ENCODE measurements around the gene PICK1.

PICK1 gene

DNA sequence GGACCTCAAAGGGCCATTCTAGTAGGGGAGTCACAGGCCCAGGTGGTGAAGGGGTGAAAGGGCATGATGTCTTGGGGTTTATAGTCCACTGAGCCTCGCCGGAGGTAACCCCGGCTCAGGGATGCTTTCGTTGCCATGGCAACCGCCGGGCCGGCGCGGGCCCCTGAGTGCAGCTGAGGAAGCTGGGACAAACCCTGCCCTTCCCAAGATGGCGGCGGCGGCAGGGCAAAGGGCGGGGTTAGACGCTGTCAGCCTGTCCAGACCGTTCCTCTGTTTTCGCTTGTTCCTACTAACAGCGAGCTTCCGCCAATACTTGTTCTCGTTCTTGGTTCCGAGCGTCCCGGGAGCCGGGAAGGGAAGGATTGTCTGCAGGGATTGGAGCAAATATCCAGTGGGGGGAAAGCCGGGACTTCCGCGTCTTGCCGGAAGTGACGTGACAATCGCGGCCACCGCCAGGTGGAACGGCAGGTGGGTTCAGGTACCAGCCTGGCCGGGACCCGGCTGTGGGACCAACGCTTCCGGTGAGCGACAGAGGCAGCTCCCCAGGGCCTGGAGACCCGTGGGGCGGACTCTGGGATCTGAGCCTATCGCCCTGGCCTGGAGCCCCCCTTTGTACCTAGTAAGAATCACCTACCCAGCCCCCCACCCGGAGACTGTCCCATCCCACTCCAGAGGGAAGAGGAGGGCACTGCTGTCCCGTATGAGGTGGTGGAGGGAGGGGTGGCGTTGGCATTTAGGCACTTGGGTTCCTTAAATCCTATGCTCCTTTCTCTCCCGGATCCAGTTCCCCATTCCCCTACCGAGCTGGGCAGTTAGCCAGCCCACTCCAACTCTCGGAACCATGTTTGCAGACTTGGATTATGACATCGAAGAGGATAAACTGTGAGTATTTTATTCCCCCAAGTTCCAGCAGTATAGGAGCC lies at the start of gene PICK1:
Gene PICK1, plus strand, starts transcription at position 436 of the 923 bp plus-strand sequence. Its CDS starts 406 bp downstream, at position 842.
- DNase-seq: peak; percentile 95

DNA sequence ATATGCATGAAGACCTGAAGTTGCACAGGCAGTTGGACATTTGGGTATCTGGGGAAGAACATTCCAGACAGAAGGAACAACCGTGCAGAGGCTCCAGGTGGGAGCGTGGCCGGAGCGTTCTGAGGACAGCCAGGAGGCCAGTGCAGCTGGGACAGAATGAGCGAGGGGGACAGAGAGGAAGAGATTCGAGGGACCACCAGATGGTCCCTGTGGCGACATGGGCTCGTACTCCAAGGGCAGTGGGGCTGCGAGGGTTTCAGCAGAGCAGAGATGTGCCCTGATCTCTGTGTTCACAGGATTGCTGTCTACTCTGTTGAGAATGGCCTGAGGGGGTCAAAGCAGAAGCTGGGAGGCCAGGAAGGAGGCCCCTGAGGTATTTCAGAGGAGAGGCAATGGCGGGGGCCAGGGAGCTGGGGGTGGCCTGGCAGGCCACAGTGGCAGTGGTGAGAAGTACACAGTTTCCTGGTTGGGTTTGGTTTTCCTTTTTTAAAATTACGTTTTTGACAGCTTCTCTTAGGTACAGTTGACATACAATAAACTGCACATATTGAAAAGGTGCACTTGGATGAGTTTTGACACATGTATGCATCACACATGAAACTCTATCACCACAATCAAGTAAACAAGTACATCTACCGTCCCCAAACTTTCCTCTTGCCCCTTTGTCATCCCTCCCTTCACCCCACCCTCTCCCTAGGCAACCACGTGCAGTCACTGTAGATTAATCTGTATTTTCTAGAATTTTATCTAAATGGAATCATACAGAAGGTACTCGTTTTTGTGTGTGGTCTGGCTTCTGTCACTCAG lies 48.0 kb upstream of the PICK1 start:
- DNase-seq: no peak

DNA sequence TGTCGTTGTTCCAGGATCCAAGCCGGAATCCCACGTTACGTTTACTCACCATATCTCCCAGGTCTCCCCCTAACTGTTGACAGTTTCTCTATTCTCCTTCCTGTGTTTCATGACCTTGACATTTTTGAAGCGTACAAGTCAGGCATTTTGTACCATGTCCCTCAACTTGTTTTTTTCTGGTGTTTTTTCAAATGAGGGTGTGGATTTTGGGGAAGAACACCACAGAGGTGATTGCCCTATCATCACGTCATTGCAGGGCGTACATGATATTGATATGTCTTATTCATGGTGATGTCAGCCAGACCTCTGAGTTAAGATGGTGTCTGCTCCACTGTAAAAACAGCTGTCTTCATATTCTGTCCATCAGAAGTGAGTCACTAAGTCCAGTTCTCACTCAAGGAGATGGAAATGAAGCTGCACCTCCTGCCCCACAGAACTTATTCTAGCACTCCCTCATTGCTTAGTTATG lies 44.6 kb upstream of the PICK1 start:
- no peak for DNase-seq

DNA sequence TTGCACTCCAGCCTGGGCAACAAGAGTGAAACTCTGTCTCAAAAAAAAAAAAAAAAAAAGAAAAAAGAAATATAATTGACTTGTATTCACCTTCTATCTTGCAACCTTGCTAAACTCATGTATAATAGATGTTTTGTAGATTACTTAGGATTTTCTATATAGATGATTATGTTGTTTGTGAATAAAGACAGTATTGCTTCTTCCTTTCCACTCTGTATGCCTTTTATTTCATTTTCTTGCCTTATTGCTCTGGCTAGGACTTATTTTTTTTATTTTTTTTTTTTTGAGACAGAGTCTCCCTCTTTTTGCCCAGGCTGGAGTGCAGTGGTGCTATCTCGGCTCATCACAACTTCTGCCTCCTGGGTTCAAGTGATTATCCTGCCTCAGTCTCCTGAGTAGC lies 43.1 kb upstream of the PICK1 start:
- DNase-seq: no peak

DNA sequence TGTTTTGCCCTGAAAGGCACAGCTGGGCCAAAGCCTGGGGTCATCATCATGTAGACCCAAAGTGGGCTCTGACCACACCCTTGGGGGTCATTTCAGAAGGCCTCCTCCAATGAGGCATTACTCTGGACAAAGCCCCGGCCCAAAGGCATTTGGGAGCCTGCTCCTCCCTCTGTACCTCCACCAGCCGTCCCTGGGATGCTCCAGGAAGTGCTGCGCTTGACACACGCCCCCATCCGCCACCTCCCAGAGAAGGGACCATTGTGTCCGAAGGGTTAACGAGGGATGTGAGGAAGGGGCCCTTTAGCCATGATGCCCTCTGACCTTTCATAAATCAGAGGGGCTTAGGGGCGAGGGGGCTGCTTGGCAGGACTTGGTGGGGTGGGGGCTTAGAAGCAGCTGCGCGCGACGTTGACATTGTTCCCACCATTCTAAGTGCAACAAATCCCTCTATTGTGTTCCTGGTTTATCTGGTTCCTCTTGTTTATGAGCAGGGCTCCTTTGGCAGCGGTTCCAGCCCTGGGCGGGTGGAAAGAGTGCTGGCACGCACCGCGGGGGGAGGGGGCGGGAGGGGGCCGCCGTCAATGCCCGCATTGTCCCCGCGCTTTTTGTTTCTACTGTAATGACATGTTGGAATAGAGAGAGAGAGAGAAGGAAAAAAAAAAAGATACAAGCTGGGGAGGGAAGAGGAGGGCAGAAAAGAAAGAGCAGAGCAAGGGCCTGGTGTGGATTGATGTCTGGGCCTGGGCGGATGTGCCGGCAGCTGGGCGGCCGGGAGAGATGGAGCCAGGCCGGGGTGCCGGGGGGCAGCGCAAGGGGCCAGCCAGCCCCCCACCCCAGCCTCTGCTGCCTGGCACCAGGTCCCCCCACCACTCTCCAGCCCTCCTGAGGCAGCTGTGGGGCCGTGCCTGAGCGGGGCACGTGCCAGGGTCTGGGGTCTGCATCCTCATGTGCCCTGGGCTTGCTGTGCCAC lies 40.7 kb upstream of the PICK1 start:
- peak; percentile 37 for DNase-seq

DNA sequence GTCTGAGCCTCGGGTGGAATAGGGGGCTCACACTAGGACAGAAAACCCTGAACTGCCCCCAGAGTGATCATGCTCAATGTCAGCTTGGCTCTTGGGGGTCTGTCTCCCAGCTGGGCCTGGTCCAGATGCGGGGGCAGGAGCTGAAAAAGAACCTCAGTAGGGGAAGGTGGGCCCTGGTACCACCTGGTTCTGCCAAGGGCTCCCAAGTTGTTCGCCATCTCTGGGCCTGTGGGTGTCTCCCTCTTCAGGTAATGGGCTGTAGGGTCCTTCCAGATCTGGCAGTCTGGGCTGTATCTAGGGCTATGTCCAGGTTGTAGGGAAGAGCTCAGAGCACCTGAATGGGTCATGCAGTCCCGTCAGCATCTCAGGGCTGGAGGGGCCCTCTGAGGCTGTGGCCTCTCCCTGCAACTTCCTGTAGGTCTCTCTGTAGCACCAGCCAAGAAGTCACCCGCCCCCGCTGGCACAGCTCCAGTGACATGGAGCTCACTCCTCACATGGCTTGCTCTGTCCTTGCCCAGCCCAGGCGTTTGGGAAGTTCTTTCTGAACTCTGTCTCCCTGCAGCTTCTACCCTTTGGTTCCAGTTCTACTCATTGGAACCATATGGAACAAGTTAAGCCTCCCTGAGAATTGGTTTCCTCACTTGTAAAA lies 39.8 kb upstream of the PICK1 start:
- DNase-seq: peak; percentile 10

DNA sequence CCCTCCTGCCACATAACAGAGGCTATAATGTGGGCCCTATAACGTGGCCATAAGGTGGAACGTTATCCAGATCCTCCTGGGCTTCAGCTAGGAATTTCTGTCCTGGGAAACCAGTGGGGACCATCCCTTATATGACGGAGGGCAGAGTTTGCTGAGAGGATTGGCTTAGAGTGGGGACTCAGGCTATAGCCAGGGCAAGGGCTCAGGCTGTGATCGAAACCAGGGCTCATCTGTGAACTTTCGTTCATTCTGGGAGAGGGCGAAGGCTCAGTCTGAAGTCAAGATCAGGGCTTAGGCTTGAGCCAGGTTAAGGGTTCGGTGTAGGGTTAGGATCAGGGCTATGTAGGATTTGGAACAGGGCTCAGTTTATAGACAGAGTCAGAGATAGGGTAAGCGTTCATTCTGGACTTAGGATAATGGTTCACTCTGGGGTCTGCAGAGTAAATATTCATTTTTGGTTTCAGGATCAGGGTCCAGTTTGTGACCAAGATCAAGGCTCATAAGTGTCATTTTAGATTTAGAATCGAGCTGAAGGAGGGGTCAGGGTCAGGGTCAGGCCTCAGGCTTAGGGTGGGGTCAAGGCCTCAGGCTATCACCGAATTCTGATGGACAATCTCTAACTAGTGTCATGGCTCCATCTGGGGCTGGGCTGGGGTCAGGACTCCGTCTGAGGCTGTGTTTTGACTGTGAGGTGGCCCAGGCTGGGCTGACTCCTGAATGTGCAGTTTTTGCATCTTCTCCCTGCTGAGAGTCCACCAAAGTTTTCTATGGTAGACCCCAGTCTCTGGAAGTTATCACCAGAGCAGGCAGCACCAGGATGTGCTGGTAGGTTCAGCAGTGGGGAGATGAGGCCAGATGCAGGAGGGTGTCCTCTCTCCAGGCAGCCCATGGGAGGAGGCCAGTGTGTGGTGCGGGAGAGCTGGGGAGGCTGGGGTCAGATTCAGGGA lies 39.0 kb upstream of the PICK1 start:
- no peak for DNase-seq

DNA sequence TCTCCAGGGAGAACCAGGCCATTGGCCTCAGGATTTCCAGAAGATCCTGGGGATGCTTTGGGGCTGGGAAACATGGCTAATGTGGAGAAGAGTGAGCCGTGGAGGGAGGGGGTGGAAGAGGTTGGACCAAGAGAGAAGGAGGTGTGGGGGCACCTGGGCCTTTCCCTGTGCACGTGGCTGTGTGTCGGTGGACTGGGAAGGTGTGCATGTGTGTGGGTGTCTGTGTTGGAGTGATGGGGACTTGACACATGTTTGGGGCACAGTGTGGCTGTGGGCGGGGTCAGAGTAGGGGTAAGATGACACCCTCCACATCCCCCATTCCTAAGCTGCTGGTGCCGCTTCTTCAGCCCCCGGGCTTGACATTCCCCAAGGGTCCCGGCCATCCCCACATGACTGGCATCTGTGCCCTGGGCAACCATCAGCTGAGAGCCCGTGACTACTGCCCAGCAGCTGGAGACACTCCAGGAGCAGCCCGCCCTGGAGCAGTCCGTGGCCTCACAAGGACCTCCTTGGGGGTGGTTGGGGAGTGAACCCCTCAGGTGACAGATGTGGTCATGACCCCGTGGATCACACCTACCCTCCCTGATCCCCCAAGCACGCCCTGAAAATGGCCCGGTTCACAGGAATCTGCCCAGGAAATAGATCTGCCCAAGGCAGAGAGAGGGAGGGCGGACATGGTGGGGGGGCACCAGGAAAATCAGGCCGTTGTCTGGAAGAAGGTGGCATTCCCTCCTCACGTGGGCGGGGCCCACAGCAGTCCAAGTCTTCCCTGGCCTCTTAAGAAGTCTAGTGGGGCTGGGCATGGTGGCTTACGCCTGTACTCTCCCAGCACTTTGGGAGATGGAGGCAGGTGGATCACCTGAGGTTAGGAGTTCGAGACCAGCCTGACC lies 38.0 kb upstream of the PICK1 start:
- no peak for DNase-seq

DNA sequence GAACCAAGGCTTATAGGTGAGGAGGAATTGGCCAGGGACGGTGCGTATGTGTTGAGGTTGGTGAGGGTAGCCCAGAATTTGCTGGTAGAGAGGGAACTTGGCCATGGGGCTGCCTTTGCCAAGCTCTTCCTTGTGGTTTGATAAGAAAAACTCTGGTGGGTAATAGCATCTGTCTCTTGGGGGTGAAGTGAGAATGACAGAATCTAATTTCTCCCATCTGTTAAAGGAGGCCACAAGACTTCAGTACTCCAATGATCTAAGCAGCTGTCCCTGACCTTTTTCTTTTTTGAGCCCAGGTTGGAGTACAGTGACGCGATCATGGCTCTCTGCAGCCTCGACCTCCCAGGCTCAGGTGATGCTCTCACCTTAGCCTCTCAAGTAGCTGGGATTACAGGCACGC lies 36.0 kb upstream of the PICK1 start:
- DNase-seq: no peak

DNA sequence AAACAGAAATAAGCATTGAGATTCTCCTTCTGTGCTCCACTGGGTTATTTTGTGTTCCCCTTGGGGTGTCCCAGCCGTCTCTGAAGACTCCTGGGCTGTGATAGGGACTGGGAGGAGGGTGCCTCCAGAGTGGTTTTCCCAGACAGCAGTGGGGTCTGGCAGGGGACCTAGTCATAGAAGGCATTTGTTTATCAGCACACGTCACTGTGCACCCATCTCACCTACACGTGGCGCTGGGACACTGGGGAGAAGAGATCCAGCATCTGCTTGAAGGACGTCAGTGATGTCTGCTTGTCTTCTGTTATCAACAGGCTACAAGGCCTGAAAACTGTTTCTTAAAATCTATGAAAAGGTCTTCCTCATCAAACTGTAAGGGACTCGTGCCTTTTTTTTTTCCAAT lies 34.2 kb upstream of the PICK1 start:
- DNase-seq: no peak

DNA sequence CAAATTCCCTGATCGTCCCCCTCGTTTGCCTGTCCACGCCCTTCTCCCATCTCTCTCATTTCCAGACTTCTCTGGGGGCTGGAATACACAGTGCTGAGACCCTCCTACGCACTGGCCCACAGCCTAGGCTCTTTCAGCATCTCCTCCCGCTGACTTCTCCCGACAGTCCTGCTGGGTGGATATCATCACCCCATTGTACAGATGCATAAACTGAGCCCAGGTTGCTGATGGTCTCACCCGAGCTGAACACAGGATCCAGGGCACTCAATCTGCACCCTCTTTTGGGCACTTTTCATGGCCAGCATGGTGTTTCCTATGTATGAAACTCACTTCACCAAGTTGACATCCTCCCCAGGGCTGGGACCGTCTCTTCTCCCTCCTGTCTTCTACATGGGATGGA lies 31.7 kb upstream of the PICK1 start:
- no peak for DNase-seq

DNA sequence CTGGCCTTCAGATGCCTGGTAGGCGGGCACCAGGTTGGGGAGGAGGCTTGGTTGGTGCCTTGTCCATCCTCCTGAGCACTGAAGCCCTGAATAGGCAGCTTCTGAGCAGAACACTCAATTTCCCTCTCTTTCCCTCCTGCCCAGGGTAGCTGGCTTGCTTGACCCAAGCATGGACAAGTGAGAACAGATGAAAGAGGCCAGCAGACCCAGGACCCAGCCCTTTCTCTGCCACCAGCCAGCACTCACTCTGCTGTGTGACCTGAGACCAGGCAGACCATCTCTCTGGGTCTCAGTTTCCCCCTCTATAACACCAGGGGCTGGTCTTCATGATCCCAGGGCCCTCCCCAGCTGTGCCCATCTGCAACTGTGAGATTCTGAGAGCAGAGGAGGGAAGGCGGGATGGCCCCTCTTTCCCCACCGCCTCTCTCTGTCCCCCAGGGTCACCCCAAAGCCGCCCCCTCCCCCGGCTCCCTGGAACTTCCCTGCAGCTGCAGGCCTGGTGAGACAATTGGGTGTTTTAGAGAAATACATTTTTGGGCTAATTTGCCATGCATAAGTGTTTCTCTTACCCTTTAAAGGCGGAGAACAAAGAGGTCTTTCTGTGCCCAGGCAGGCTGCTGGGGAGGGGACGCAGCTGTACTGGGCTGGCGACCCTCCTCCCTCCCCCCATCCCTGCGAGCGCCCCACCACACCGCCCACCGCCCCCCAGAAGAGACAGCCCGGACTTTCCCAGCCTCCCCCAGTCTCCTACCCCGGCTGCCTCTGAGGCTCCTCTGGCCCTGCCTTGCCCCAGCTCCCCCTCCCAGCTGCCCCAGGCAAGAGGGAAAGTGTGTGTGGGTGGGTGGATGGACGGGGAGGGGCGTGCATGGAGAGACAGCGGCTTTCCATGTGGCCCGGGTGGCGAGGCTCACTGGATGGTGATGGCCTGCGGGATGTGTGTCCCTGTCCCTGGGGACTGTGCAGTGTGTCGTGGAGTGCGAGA lies 30.8 kb upstream of the PICK1 start:
- DNase-seq: no peak

DNA sequence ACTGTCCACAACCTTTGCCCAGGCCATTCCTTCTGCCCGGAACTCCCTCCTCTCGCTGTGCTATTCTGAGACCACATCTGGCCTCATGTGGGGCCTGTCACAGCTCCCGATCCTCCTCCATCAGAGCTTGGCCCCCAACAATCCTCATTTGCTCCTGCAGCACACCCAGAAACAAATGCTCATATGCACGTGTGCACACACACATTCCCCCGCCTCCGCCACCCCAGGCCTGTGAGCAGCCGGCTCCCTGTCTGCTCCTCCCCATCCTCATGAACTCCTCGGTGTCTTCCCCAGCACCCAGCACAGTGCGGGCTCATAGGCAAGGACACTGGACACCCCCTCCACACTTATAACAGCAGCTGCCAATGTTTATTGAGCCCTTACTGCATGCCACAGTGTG lies 29.7 kb upstream of the PICK1 start:
- DNase-seq: no peak

DNA sequence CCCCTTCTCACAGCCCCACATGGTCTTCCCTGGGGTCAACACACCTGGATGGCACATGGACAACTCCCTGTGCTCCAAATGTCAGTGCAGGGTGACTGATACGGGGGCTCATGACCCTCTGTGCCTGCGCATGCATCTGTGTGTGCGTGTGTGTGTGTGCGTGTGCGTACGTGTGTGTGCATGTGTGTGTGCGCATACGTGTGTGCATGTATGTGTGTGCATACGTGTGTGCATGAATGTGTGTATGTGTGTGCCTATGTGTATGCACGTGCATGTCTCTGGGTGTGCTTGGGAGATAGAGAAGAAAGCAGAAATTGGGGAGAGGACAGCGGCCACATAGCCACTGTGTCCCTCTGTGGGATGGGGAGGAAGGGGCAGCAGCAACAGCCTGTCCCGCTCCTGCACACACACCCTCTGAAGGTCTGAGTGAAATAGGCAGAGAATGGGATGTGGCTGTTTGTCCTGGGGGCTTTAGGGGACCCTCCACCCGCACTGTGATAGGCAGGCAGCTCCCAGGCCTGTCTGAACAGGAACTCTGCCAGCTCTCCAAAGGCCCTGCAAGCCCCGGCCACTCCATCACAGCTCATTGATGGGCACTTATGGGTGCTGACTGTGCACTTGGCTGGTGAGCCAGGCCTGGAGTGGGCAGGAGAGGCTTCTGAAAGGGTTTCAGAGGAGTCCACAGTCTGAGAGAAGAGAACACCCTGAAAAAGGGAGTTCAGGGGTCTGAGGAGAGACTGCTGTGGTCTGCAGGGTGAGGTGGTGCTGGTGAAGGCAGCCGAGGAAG lies 28.7 kb upstream of the PICK1 start:
- no peak for DNase-seq

DNA sequence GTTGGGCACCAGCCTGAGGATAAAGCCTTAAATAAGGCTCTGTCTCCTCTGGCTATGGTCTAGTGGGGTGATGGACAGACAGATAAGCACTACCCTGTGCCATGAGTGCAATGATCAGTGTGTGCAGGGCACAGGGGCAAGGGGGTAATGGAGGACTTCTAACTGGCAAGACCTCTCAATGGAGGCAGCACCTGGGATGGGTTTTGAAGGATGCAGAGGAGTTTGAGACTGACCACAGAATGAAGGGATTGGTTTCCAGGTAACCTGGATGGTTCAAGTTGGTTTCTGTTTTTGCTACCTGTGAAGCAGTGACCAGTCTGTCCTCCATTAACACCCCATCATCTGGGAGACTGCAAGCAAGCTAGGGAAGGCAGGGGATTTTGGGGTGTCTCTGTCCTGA lies 27.8 kb upstream of the PICK1 start:
- DNase-seq: no peak

DNA sequence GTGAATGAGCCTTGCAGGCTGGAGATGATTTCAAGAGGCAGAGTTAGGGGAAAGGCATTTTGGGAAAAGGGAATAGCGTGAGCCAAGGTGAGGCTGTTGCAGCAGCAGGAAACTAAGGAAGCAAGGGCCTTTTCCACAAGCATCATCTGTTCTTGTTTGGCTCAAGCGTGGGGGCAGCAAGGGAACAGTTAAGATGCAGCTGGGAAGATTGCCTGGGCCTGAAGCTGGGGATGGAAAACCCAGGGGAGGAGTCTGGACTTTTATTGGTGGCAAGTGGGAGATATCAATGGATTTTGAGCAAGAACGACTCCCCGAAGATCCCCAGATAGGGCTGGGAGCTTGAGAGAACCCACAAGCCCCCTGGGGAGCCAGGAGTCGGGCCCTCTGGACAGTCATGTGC lies 27.3 kb upstream of the PICK1 start:
- DNase-seq: no peak

DNA sequence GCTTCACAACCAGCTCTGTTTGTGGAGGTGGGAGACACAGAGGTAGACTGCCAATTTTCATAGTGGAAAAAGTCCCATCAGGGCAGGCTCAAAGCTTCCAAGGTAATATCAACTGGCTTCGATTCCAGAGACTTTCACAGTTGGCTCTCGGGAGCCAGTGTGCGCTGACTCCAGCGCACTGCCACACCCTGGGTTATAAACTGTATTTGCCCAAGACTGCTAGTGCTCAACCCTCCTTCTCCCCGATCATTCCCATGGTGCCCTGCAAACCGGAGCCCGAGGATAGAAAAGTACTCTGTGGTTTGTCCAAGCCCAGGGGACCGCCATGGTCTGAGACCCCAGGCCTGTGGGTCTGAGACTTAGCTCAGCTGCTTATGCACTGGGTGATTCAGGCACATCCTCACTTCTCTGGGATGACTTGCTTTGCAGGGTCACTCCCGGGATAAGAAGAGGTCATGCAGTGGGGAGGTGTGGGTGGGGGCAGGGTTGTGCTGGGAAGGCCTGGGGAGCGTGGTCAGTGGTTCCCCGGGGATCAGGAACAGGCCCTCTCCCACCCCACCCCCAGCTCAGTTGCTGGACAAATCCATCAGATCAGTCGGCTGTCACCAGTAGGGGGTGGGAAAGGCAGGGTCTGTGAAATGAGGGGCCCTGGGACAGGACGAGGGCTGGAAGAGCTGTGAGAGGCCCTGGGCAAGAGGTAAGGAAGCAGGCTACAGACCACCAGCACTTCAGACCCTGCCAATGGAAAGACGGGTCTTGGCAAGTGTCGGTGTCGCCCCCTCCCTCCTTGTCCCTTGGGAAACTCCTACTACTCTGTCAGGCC lies 26.7 kb upstream of the PICK1 start:
- DNase-seq: no peak

Measured in DMS53 (cell line).